Karpas-422 (cell line): ENCODE results near the gene SLCO3A1. TPM values are rescaled to one million over a fixed set of nuclear protein-coding genes. Genes with fewer than 3 reads are reported as not detected.

Experiments used
- DNase-seq: peaks from one replicate; pipeline ENCODE4 v3.0.0-alpha.2; 2015
- H2AFZ ChIP-seq: fragments of 200-600 bp; sonication (generic); 2 replicates; pipeline ENCODE4 v1.6.1; 2014; ENCODE audit warnings: antibody characterized with exemption, low read length, mixed read lengths
- H3K27ac ChIP-seq: fragments of 200-600 bp; sonication (generic); 2 replicates; pipeline ENCODE4 v1.5.1; 2014; ENCODE audit warnings: mild to moderate bottlenecking, low read length, moderate library complexity
- H3K27me3 ChIP-seq: fragments of 200-600 bp; sonication (generic); 2 replicates; pipeline ENCODE4 v1.6.1; 2014; ENCODE audit warnings: low read length, mixed read lengths
- H3K36me3 ChIP-seq: fragments of 200-600 bp; sonication (generic); 2 replicates; pipeline ENCODE4 v1.6.1; 2014; ENCODE audit warnings: low read length, mixed read lengths; ENCODE audit not compliant: insufficient read depth
- H3K4me1 ChIP-seq: fragments of 200-600 bp; sonication (generic); 2 replicates; pipeline ENCODE4 v1.6.1; 2014; ENCODE audit warnings: mild to moderate bottlenecking, low read length, mixed read lengths
- H3K4me2 ChIP-seq: fragments of 200-600 bp; sonication (generic); 2 replicates; pipeline ENCODE4 v1.6.1; 2014; ENCODE audit warnings: low read length, low read depth, mild to moderate bottlenecking; ENCODE audit not compliant: poor library complexity, severe bottlenecking
- H3K4me3 ChIP-seq: fragments of 200-600 bp; sonication (generic); 2 replicates; pipeline ENCODE4 v1.5.1; 2014; ENCODE audit warnings: mild to moderate bottlenecking, antibody characterized with exemption, low read length, mixed read lengths
- H3K79me2 ChIP-seq: fragments of 200-600 bp; sonication (generic); 2 replicates; pipeline ENCODE4 v1.6.1; 2014; ENCODE audit warnings: mild to moderate bottlenecking, low read length, mixed read lengths
- H3K9ac ChIP-seq: fragments of 200-600 bp; sonication (generic); 2 replicates; pipeline ENCODE4 v1.6.0; 2014; ENCODE audit warnings: low read length
- H3K9me2 ChIP-seq: fragments of 200-600 bp; sonication (generic), shearing (Covaris generic); replicated peaks from 2 replicates; pipeline ENCODE4 v1.6.0; 2014; ENCODE audit warnings: mild to moderate bottlenecking, low read length, moderate library complexity; ENCODE audit not compliant: insufficient read depth
- H3K9me3 ChIP-seq: fragments of 300-700, 200-600 bp; sonication (generic); 2 replicates; pipeline ENCODE4 v1.6.1; 2014; ENCODE audit warnings: low read length, mixed read lengths
- H4K20me1 ChIP-seq: fragments of 200-600 bp; sonication (generic); 2 replicates; pipeline ENCODE4 v1.6.1; 2014; ENCODE audit warnings: mild to moderate bottlenecking, antibody characterized with exemption, low read length, low read depth; ENCODE audit not compliant: insufficient read depth
- total RNA-seq: library from RNA; depleted of rRNA; stranded (reverse); fragments of >200 nt; shearing (Covaris generic); gene quantifications from 2 replicates; pipeline ENCODE4 v1.2.3, GENCODE V29; 2014; ENCODE audit warnings: low replicate concordance

The SLCO3A1 gene
- total RNA-seq, 1 experiment from 2014 or later = 36.2 TPM

- H3K27ac ChIP-seq = no peak overlapping the region
- no peak overlapping the region for H2AFZ ChIP-seq
- H3K4me3 ChIP-seq = no peak overlapping the region
- no peaks in the 10 kb centered on the region for H3K9me2 ChIP-seq
- H3K9ac ChIP-seq = no peak overlapping the region
- H3K36me3 ChIP-seq = peaks cover 32% of the 10 kb centered on the region
- peaks cover 40% of the 10 kb centered on the region for H3K4me1 ChIP-seq
- H3K4me2 ChIP-seq = no peak overlapping the region
- H3K27me3 ChIP-seq = no peaks in the 10 kb centered on the region
- H3K9me3 ChIP-seq = no peaks in the 10 kb centered on the region
- H3K79me2 ChIP-seq = peaks cover 100% of the 10 kb centered on the region
- no peak for DNase-seq
- H4K20me1 ChIP-seq = peaks cover 26% of the 10 kb centered on the region
Measured at GRCh38 chr15:91887321-91887720, 33.8 kb downstream of the SLCO3A1 start.

GRCh38 chr15:91887921-91888373 lies 34.4 kb downstream of the SLCO3A1 start:
- no peak overlapping the region for H3K27ac ChIP-seq
- peaks cover 38% of the 10 kb centered on the region for H3K36me3 ChIP-seq
- peaks cover 24% of the 10 kb centered on the region for H4K20me1 ChIP-seq
- H3K4me3 ChIP-seq = no peak overlapping the region
- H3K4me1 ChIP-seq = peaks cover 37% of the 10 kb centered on the region
- no peak for DNase-seq
- no peaks in the 10 kb centered on the region for H3K9me3 ChIP-seq
- H3K9me2 ChIP-seq = no peaks in the 10 kb centered on the region
- peaks cover 100% of the 10 kb centered on the region for H3K79me2 ChIP-seq
- H3K27me3 ChIP-seq = no peaks in the 10 kb centered on the region
- H2AFZ ChIP-seq = no peak overlapping the region
- no peak overlapping the region for H3K4me2 ChIP-seq
- no peak overlapping the region for H3K9ac ChIP-seq

GRCh38 chr15:91889111-91889815 lies 35.8 kb downstream of the SLCO3A1 start:
- H3K4me1 ChIP-seq = peaks cover 34% of the 10 kb centered on the region
- peaks cover 46% of the 10 kb centered on the region for H3K36me3 ChIP-seq
- H3K4me2 ChIP-seq = no peak overlapping the region
- H3K4me3 ChIP-seq = no peak overlapping the region
- no peak overlapping the region for H2AFZ ChIP-seq
- no peak overlapping the region for H3K9ac ChIP-seq
- H3K79me2 ChIP-seq = peaks cover 100% of the 10 kb centered on the region
- no peaks in the 10 kb centered on the region for H3K27me3 ChIP-seq
- H3K9me2 ChIP-seq = no peaks in the 10 kb centered on the region
- H3K27ac ChIP-seq = no peak overlapping the region
- no peaks in the 10 kb centered on the region for H3K9me3 ChIP-seq
- peaks cover 15% of the 10 kb centered on the region for H4K20me1 ChIP-seq
- no peak for DNase-seq

GRCh38 chr15:91890614-91891013 lies 37.1 kb downstream of the SLCO3A1 start:
- peaks cover 39% of the 10 kb centered on the region for H3K4me1 ChIP-seq
- H3K4me3 ChIP-seq = no peak overlapping the region
- H3K27me3 ChIP-seq = no peaks in the 10 kb centered on the region
- H3K4me2 ChIP-seq = no peak overlapping the region
- no peak overlapping the region for H3K9ac ChIP-seq
- no peak for DNase-seq
- peaks cover 15% of the 10 kb centered on the region for H4K20me1 ChIP-seq
- H2AFZ ChIP-seq = no peak overlapping the region
- H3K27ac ChIP-seq = no peak overlapping the region
- peaks cover 46% of the 10 kb centered on the region for H3K36me3 ChIP-seq
- H3K9me2 ChIP-seq = no peaks in the 10 kb centered on the region
- H3K9me3 ChIP-seq = no peaks in the 10 kb centered on the region
- H3K79me2 ChIP-seq = peaks cover 100% of the 10 kb centered on the region

GRCh38 chr15:91891101-91891500 lies 37.6 kb downstream of the SLCO3A1 start:
- no peak overlapping the region for H3K27ac ChIP-seq
- H3K9me2 ChIP-seq = no peaks in the 10 kb centered on the region
- H3K9ac ChIP-seq = no peak overlapping the region
- H3K36me3 ChIP-seq = peaks cover 51% of the 10 kb centered on the region
- peaks cover 36% of the 10 kb centered on the region for H3K4me1 ChIP-seq
- H2AFZ ChIP-seq = no peak overlapping the region
- H3K79me2 ChIP-seq = peaks cover 100% of the 10 kb centered on the region
- no peak for DNase-seq
- no peak overlapping the region for H3K4me3 ChIP-seq
- H4K20me1 ChIP-seq = peaks cover 13% of the 10 kb centered on the region
- H3K27me3 ChIP-seq = no peaks in the 10 kb centered on the region
- H3K9me3 ChIP-seq = no peaks in the 10 kb centered on the region
- H3K4me2 ChIP-seq = no peak overlapping the region

- H3K4me2 ChIP-seq = no peak overlapping the region
- peaks cover 58% of the 10 kb centered on the region for H3K36me3 ChIP-seq
- no peak overlapping the region for H3K9ac ChIP-seq
- no peak for DNase-seq
- H3K27ac ChIP-seq = no peak overlapping the region
- H3K4me3 ChIP-seq = no peak overlapping the region
- H3K27me3 ChIP-seq = no peaks in the 10 kb centered on the region
- peaks cover 100% of the 10 kb centered on the region for H3K79me2 ChIP-seq
- H3K9me3 ChIP-seq = no peaks in the 10 kb centered on the region
- H3K9me2 ChIP-seq = no peaks in the 10 kb centered on the region
- peaks cover 29% of the 10 kb centered on the region for H3K4me1 ChIP-seq
- H2AFZ ChIP-seq = no peak overlapping the region
- peaks cover 7% of the 10 kb centered on the region; the same call in 1 of the 2 replicates for H4K20me1 ChIP-seq
Measured at GRCh38 chr15:91891788-91892345, 38.4 kb downstream of the SLCO3A1 start.

- H3K27ac ChIP-seq = no peak overlapping the region
- no peak overlapping the region for H3K4me2 ChIP-seq
- no peak overlapping the region for H2AFZ ChIP-seq
- H3K36me3 ChIP-seq = peaks cover 60% of the 10 kb centered on the region
- peaks cover 23% of the 10 kb centered on the region for H3K4me1 ChIP-seq
- H3K9ac ChIP-seq = no peak overlapping the region
- no peak for DNase-seq
- H4K20me1 ChIP-seq = peaks cover 4% of the 10 kb centered on the region; the same call in 1 of the 2 replicates
- H3K79me2 ChIP-seq = peaks cover 100% of the 10 kb centered on the region
- H3K9me2 ChIP-seq = no peaks in the 10 kb centered on the region
- H3K27me3 ChIP-seq = no peaks in the 10 kb centered on the region
- H3K9me3 ChIP-seq = no peaks in the 10 kb centered on the region
- H3K4me3 ChIP-seq = no peak overlapping the region
Measured at GRCh38 chr15:91892436-91892835, 38.9 kb downstream of the SLCO3A1 start.

- no peak overlapping the region for H3K4me2 ChIP-seq
- H3K79me2 ChIP-seq = peaks cover 100% of the 10 kb centered on the region
- no peaks in the 10 kb centered on the region for H4K20me1 ChIP-seq
- H2AFZ ChIP-seq = no peak overlapping the region
- H3K27ac ChIP-seq = no peak overlapping the region
- peaks cover 56% of the 10 kb centered on the region for H3K36me3 ChIP-seq
- no peak for DNase-seq
- no peaks in the 10 kb centered on the region for H3K27me3 ChIP-seq
- H3K9me3 ChIP-seq = no peaks in the 10 kb centered on the region
- H3K9me2 ChIP-seq = no peaks in the 10 kb centered on the region
- no peak overlapping the region for H3K4me3 ChIP-seq
- H3K4me1 ChIP-seq = peaks cover 6% of the 10 kb centered on the region; the same call in 1 of the 2 replicates
- no peak overlapping the region for H3K9ac ChIP-seq
Measured at GRCh38 chr15:91894606-91895005, 41.1 kb downstream of the SLCO3A1 start.
